HG02981 (cell line): ENCODE results near the gene TBC1D2B.

Source experiments
- ATAC-seq: cut with Tn5 transposase; IDR thresholded peaks from one replicate; pipeline ENCODE4 v1.9.1; 2021; ENCODE audit warnings: mild to moderate bottlenecking, moderate library complexity; ENCODE audit not compliant: unreplicated experiment

TBC1D2B gene

GRCh38 chr15:78098131-78098755 is 20.7 kb upstream of the TBC1D2B start:
- ATAC-seq = no peak

- no peak for ATAC-seq
Observed at GRCh38 chr15:78097667-78098066, 20.2 kb upstream of the TBC1D2B start.

GRCh38 chr15:78093242-78094020 is 15.9 kb upstream of the TBC1D2B start:
- no peak for ATAC-seq

GRCh38 chr15:78092261-78093041 is 14.9 kb upstream of the TBC1D2B start, which contains the start of gene SH2D7:
Gene SH2D7, plus strand, starts transcription at chr15:78092561. Its CDS starts 24 bp downstream, at chr15:78092585.
- no peak for ATAC-seq

- no peak for ATAC-seq
Observed at GRCh38 chr15:78090422-78091063, 13.0 kb upstream of the TBC1D2B start.

DNA sequence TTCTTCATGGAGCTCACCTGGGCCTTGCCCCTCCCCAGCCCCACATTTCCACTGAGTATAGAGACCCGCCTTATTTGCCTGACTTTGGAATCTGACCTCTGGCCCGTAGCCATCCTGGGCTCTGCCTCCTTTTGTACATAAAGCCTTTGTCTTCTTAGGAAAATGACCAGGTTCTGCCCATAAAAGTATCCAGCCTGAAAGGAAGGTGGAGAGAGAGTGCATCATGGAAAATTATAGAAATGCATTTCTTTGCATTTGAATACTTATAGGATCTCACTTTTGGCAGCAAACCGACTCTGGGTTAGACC is 11.2 kb upstream of the TBC1D2B start:
- ATAC-seq = no peak

- no peak for ATAC-seq
Observed at GRCh38 chr15:78087951-78088772, 10.7 kb upstream of the TBC1D2B start.

GRCh38 chr15:78085928-78086327 is 8.4 kb upstream of the TBC1D2B start:
- no peak for ATAC-seq

- no peak for ATAC-seq
Observed at GRCh38 chr15:78084449-78084750, 6.9 kb upstream of the TBC1D2B start.

GRCh38 chr15:78083687-78084448 is 6.4 kb upstream of the TBC1D2B start:
- no peak for ATAC-seq

GRCh38 chr15:78083186-78083585 is 5.7 kb upstream of the TBC1D2B start:
- ATAC-seq = no peak

- no peak for ATAC-seq
Observed at GRCh38 chr15:78082743-78083110, 5.2 kb upstream of the TBC1D2B start.

GRCh38 chr15:78082106-78082742 is 4.7 kb upstream of the TBC1D2B start:
- no peak for ATAC-seq

DNA sequence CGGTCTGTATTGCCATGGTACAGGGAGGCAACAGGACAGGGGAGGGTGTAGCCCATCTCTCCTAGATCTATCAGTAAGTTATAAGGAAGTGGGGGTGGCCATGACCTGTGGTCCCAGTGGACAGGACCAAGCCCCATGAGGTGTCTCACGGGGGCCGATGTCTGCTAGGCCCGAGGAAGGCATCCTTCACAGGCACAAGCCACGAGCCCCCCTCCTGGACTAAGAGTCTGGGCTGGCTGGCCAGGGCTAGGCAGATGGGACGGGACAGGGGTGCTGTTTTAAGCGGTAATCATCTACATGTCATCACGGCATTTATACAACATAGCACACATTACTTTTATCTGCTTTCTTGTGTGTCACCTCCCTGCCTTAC is 2.6 kb upstream of the TBC1D2B start:
- ATAC-seq = no peak

- ATAC-seq = no peak
Observed at GRCh38 chr15:78079298-78080087, 2.0 kb upstream of the TBC1D2B start.

- no peak for ATAC-seq
Observed at GRCh38 chr15:78077871-78078210, 330 bp upstream of the TBC1D2B start.

DNA sequence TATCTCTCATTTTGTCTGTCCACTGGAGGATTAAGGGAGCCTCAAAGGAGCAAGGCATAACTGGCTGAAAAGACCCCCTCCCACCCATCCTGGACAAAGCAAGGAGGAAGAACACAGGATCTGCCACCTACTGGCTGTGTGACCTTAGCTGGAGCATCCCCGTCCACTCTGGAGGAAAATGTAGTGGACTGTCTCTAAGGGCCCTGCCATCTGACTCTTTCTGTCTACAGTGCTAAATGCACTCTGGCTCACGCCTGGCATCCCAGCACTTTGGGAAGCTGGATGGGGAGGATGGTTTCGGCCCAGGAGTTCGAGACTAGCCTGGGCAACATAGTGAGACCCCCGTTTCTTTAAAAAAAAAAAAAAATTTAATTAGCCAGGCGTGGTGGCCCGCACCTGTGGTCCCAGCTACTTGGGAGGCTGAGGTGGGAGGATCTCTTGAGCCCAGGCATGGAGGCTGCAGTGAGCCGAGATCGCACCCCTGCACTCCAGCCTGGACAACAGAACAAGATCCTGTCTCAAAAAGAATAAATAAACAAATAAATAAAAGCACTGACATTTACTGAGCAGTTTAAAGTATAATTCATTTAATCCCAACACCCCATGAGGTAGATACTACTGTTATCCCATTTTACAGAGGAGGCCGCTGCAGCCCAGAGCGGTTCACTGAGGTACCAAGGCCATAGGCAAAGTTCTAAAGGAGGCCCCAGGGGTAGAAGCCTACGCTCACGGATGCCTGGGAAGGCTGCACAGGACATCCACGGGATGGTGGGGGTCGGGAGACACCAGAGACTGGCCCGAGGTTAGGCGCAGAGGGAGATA is 1.1 kb downstream of the TBC1D2B start:
- ATAC-seq = no peak
